SH-SY5Y (cell line): ENCODE measurements around the gene TELO2.

ENCODE experiments used
- GATA2 ChIP-seq: IDR thresholded peaks from 2 replicates; pipeline ENCODE4 v1.6.1; 2011; ENCODE audit warnings: mild to moderate bottlenecking, low read depth, low read length
- GATA3 ChIP-seq: IDR thresholded peaks from 2 replicates; pipeline ENCODE4 v1.6.1; 2011; ENCODE audit warnings: low read depth, mild to moderate bottlenecking, low read length, moderate library complexity

DNA sequence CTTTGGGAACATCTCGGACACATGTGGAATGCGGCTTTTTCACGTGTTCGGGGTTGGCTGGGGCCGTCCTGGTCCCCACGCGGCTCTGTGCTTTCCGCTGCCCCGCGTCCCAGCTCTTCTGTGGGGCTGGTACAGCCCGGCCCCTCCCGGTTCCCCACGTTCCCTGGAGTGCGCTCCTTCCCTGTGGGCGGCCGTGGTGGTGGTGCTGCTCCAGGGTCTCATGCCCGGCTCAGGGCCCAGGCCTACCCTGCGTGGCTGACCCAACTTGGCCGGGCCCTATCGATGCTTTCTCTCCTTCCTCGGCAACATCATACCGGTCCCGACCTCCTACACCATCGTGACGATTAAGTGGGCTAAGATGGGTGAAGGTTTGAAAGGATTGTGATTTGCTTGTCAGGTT, 3.3 kb downstream of the TELO2 start:
- TF ChIP-seq GATA2 (no peak), GATA3 (no peak)
